GM12873 (cell line): ENCODE results near the gene MPPE1.

Source experiments
- TF ChIP-seq, protein P1 (sequence below): IDR thresholded peaks from 2 replicates; pipeline ENCODE4 v1.5.1; 2012; ENCODE audit warnings: low read depth, mild to moderate bottlenecking, moderate library complexity, low read length, control low read depth; ENCODE audit not compliant: insufficient read depth; ENCODE audit errors: missing control alignments

MPPE1 gene

DNA sequence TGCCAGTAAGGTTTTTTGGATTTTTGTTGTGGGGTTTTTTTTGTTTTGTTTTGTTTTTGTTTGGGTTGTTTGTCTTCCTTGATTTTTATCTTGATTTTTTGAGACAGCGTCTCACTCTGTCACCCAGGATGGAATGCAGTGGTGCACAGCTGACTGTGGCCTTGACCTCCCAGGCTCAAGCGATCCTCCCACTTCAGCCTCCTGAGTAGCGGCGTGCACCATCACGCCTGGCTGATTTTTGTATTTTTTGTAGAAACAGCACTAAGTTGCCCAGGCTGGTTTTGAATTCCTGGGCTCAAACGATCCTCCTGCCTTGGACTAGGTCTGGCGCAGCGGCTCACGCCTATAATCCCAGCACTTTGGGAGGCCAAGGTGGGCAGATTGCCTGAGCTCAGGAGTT lies 16.4 kb downstream of the MPPE1 start:
- TF ChIP-seq, protein P1, sequence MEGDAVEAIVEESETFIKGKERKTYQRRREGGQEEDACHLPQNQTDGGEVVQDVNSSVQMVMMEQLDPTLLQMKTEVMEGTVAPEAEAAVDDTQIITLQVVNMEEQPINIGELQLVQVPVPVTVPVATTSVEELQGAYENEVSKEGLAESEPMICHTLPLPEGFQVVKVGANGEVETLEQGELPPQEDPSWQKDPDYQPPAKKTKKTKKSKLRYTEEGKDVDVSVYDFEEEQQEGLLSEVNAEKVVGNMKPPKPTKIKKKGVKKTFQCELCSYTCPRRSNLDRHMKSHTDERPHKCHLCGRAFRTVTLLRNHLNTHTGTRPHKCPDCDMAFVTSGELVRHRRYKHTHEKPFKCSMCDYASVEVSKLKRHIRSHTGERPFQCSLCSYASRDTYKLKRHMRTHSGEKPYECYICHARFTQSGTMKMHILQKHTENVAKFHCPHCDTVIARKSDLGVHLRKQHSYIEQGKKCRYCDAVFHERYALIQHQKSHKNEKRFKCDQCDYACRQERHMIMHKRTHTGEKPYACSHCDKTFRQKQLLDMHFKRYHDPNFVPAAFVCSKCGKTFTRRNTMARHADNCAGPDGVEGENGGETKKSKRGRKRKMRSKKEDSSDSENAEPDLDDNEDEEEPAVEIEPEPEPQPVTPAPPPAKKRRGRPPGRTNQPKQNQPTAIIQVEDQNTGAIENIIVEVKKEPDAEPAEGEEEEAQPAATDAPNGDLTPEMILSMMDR: no peak

DNA sequence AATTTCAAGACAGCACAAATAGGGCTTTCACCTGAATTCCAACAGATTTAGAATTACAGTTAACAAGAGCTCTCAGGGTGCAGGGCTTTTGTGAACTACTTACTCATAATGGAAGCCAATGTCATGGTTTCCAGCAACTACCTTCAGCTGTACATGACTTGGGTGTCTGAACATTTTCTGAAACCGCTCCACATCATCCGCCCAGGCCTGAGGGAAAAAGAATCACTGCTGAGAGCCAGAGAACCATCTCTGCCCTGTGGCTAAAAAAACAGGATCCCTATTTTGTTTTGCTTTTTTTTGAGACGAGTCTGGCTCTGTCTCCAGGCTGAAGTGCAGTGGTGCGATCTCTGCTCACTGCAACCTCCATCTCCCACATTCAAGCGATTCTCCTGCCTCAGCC lies 18.8 kb downstream of the MPPE1 start:
- TF ChIP-seq, protein P1: no peak

DNA sequence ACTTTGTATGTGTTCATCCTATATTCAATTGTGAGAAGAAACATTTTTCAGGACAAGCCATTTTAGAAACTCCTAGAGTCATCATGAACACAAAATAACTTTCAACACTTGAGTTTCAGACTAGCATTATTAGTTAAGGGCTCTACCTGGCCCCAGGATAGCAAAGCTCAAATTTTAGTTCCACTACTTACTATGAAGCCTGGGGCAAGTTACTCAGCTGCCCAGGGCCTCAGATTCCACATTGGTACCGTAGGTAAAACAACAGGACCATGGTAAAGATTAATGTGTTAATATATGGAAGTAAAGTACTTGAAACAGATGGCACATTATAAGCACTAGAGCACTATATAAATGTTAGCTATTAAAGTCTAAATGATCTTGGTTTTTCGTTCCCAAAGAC lies 19.4 kb downstream of the MPPE1 start:
- TF ChIP-seq, protein P1: no peak

DNA sequence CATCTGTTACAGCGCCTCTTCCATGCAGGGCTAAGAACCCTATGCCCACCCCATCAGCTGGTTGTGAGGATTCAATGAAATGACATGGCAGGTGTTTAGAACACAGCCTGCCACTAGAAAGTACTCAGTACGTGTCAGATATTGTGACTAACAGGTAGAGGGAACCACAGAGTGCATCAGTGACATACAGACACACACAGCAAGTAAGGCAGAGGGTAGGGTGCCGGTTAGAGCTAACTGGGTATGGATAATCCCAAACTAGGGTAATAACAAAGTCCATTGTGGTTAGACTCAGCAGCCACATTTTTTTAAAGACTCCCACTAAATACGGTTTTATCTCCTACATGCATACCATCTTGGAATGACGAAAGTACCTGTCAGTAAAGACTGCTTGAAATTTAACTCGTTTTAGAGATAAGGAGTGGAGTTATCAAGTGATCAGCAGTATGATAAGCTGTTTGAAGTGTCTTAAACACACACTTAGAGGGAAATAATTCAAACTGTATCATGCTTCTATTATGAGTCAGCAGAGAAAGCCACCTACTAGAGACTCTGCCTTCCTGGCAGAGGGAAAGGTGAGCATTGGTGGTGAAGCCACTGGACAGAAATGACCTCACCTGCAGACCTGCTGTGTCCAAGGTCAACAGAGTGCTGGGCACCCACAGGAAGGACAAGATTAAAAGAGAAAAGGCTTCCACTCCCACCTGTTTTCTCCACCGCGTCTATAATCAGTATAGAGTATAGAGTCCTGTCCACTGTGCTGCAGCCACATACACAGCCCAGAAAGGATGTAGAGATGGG lies 20.6 kb downstream of the MPPE1 start:
- TF ChIP-seq, protein P1: no peak

DNA sequence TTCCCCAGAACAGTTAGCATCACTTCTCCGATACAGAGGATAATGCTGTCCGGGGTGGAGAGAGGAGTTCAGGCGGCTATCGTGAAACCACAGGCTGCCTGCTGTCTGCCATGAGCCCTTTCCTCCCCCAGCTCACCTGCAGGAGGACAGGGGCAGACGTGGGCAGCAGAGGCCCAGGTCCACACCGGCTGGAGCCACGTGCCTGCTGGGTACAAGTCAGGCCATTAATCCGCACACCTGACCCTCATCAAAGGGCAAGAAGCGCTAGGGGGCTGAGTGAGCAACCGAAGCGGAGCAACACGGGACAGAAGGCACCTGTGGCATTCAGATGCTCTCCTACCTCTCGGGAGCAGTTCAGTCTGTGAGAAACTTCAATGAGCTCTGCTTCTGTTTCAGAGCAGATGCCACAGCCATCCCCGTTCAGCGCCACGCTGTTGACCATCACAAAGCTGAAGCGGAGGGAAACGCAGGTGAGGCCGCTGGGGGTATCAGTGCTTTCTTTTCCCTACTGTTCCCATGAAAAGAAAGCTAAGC lies 21.5 kb downstream of the MPPE1 start:
- TF ChIP-seq, protein P1: no peak

DNA sequence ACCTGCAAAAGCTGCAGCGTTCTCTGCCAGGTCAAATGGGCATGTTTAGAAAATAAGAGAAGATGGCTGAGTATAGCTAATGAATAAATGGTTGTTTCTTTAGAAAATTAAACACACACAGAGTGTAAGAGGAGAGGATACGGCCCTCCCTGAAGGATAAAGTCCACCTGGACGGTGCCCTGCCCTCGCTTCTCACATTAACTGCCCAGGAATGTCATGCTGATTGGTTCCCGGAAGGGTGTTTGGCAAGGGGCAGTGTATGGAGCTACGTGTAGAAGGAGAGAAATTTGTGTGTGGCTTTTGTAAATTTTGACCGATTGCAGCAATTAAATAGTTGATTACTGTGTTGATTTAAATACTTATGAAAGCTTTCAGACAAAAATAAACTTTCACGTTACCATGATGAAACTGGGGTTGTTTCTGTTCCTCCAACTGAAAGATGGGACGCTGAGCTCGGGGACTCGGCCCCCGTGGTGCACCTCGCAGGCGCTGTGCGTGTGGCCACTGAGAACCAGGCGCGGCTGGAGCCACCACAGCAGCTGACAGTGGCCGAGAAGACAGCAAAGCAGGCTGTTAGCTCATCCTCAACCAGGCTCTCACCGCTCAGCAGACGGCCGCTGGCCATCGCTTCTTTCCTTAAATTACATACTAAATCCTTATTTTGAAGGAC lies 22.7 kb downstream of the MPPE1 start:
- TF ChIP-seq, protein P1: no peak

DNA sequence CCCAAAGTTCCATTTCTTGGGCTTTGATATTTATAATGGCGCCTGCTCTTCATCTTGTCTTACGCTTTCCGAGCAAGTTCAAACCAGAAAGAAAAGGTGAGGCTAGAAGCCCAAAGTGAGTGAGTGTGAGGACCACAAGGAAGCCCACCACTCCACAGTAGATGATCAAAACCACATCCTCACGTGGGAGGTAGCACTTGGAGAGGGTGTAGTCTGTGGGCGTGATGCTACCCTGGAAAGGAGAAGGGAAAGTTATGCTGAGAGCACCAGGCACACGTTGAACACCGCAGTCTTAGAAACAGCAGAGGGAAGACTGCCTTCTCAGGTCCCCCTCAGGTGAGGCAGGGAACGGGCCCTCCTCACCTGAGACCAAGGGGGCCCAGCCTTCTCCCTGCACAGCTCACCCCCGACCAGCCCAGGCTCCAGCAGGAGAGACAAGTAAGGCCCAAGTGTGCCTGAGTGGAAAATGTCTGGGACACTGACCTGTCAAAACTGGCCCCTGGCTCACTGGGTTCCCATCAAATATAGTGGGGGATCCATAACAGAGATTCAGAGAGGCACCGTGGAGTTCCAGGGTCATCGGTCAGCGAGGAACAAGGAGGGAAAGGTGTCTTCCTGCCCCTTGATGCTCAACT lies 23.6 kb downstream of the MPPE1 start:
- TF ChIP-seq, protein P1: no peak
